ENCODE data around the gene RYR3. TPM values are rescaled to one million over a fixed set of nuclear protein-coding genes. Genes with fewer than 3 reads are reported as not detected.

The RYR3 gene
- total RNA-seq, 1 donor from 2014 or later, result not detected

DNA sequence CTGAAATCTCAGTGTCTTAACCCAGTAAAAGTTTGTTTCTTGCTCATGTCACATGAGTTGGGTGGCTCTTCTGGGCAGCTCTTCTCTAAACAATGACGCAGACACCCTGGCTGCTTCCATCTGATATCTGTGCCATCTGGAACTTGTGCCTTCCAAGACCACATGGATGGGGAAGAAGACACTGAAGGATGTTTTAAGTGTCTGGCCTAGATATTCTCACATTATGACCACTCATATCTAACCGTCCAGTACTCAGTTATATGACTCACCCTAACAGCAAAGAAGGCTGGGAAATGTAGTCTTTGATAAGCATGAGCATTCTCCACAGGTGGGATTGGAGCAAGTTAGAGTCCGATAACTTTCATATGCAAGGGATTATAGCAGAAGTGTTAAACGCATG lies 66.4 kb downstream of the RYR3 start:
- ATAC-seq (ENCODE audit: low read depth), result no peak
- H3K4me3 Mint-ChIP-seq, result no peak overlapping the region
- H3K4me1 Mint-ChIP-seq, result no peaks in the 10 kb centered on the region
- ChIA-PET POLR2A (no interaction called here), CTCF (no interaction called here)
- H3K36me3 Mint-ChIP-seq (ENCODE audit: low read depth), result no peaks in the 10 kb centered on the region
- TF ChIP-seq, protein P1, sequence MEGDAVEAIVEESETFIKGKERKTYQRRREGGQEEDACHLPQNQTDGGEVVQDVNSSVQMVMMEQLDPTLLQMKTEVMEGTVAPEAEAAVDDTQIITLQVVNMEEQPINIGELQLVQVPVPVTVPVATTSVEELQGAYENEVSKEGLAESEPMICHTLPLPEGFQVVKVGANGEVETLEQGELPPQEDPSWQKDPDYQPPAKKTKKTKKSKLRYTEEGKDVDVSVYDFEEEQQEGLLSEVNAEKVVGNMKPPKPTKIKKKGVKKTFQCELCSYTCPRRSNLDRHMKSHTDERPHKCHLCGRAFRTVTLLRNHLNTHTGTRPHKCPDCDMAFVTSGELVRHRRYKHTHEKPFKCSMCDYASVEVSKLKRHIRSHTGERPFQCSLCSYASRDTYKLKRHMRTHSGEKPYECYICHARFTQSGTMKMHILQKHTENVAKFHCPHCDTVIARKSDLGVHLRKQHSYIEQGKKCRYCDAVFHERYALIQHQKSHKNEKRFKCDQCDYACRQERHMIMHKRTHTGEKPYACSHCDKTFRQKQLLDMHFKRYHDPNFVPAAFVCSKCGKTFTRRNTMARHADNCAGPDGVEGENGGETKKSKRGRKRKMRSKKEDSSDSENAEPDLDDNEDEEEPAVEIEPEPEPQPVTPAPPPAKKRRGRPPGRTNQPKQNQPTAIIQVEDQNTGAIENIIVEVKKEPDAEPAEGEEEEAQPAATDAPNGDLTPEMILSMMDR (IDR thresholded peaks at IDR 0.05), result no peak
- intact Hi-C loops (cut with micrococcal nuclease), result no loop called here
- peaks cover 11% of the 10 kb centered on the region for H3K27me3 Mint-ChIP-seq
- H3K9me3 Mint-ChIP-seq, result no peaks in the 10 kb centered on the region
- no peak for DNase-seq
- no peak overlapping the region for H3K27ac Mint-ChIP-seq

DNA sequence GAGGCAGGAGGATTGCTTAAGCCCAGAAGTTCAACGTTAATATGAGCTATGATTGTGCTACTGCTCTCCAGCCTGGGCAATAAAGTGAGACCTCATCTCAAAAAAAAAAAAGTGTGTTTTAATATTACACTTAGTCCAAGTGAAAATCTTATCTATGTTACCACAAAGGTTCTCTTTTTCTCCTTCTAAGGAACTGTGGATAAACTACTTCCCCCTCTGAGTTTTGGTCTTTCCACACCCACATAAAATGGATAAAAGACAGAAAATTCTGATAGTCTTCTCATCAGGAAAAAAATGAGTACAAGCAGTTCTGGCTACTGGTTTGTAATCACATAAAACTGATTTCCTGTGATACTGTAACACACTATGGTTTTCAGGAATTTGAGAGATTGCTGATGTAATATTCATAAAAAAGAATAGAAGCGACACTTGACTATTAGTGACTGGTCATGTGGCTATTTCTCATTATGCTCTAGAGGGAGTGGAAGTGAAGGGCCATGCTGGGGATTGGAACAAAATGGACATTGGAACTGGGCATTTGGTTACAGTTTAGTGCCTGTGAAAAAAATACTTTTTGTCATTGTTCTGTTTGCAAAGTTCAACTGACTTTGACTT lies 68.2 kb downstream of the RYR3 start:
- TF ChIP-seq, protein P1 (IDR thresholded peaks at IDR 0.05), result no peak
- Mint-ChIP-seq H3K4me1 (no peaks in the 10 kb centered on the region), H3K27me3 (peaks cover 11% of the 10 kb centered on the region), H3K9me3 (no peaks in the 10 kb centered on the region), H3K36me3 (ENCODE audit: low read depth) (no peaks in the 10 kb centered on the region), H3K27ac (no peak overlapping the region), H3K4me3 (no peak overlapping the region)
- intact Hi-C loops (cut with micrococcal nuclease), result no loop called here
- ChIA-PET POLR2A (no interaction called here), CTCF (no interaction called here)
- DNase-seq (no peak), ATAC-seq (ENCODE audit: low read depth) (no peak)

DNA sequence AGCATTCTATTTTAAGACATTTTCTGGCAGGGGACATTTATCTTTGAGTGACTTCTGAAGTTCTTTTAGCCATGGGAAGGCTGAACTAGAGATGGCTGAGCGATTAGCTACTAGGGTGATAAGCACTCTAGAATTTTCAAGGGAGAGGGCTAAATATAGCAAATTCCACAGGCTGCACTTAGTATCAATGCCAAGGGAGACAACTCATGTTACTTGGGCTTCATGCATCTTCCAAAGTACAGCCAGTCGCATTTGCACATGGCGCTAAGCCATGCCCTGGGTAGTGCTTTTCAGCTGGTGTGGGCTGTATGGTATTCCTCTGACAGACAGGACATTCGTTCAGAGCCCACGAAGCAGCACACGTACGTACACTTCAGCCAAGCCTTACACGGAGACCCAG lies 69.6 kb downstream of the RYR3 start:
- DNase-seq, result no peak
- no peaks in the 10 kb centered on the region for H3K4me1 Mint-ChIP-seq
- TF ChIP-seq, protein P1 (IDR thresholded peaks at IDR 0.05), result no peak
- no peak for ATAC-seq (ENCODE audit: low read depth)
- intact Hi-C loops (cut with micrococcal nuclease), result no loop called here
- no peaks in the 10 kb centered on the region for H3K36me3 Mint-ChIP-seq (ENCODE audit: low read depth)
- H3K27ac Mint-ChIP-seq, result no peak overlapping the region
- H3K9me3 Mint-ChIP-seq, result no peaks in the 10 kb centered on the region
- POLR2A ChIA-PET, result no interaction called here
- no peak overlapping the region for H3K4me3 Mint-ChIP-seq
- CTCF ChIA-PET, result no interaction called here
- H3K27me3 Mint-ChIP-seq, result peaks cover 8% of the 10 kb centered on the region

DNA sequence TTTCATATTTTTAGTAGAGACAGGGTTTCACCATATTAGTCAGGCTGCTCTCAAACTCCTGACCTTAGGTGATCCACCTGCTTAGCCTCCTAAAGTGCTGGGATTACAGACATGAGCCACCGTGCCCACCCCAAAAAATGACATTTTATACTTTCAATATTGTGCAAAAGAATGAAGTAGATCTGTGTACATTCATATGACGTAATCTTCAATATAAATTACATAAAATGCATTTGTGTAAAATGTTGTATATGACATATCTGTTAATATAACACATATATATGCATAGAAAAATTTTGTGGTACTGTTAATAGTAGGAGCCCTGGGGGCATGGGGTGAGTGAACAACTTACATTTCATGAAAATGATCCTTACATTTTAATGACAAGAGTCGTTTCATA lies 71.7 kb downstream of the RYR3 start:
- CTCF ChIA-PET, result no interaction called here
- H3K36me3 Mint-ChIP-seq (ENCODE audit: low read depth), result no peaks in the 10 kb centered on the region

DNA sequence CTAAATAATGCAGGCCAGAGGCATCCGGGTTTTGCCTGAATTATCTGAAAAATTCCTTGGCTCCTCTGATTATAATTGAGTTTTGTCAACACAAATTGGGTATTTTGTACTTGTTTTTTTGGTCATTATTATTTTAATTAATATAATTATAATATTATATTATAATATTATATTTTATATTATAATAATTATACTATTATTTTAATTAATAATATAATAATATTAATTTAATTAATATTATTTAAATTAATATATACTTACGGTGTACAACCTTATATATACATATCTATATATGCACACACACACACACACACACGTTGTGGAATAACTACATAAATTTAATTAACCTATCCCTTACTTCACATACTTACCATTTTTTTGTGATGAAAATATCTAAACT lies 73.5 kb downstream of the RYR3 start:
- no peak overlapping the region for H3K4me3 Mint-ChIP-seq
- H3K27me3 Mint-ChIP-seq, result peaks cover 6% of the 10 kb centered on the region
- no peaks in the 10 kb centered on the region for H3K36me3 Mint-ChIP-seq (ENCODE audit: low read depth)
- no peak for DNase-seq
- no peaks in the 10 kb centered on the region for H3K4me1 Mint-ChIP-seq
- intact Hi-C loops (cut with micrococcal nuclease), result no loop called here
- no peak overlapping the region for H3K27ac Mint-ChIP-seq
- ATAC-seq (ENCODE audit: low read depth), result no peak
- no peaks in the 10 kb centered on the region for H3K9me3 Mint-ChIP-seq
- TF ChIP-seq, protein P1 (IDR thresholded peaks at IDR 0.05), result no peak
- ChIA-PET CTCF (no interaction called here), POLR2A (no interaction called here)

More for the DNA sequence above, 71.7 kb downstream of the RYR3 start:
- H3K9me3 Mint-ChIP-seq, result no peaks in the 10 kb centered on the region
- DNase-seq (no peak), ATAC-seq (ENCODE audit: low read depth) (no peak)
- TF ChIP-seq, protein P1 (IDR thresholded peaks at IDR 0.05), result no peak
- H3K27me3 Mint-ChIP-seq, result peaks cover 6% of the 10 kb centered on the region
- intact Hi-C loops (cut with micrococcal nuclease), result no loop called here
- H3K4me3 Mint-ChIP-seq, result no peak overlapping the region
- no peak overlapping the region for H3K27ac Mint-ChIP-seq
- POLR2A ChIA-PET, result no interaction called here
- no peaks in the 10 kb centered on the region for H3K4me1 Mint-ChIP-seq

Measured in activated B cell treated with CpG ODN at 0.5 μM for 24 hours (primary cell).